Measurements from ENCODE around the gene TBX21.

Gene TBX21, protein sequence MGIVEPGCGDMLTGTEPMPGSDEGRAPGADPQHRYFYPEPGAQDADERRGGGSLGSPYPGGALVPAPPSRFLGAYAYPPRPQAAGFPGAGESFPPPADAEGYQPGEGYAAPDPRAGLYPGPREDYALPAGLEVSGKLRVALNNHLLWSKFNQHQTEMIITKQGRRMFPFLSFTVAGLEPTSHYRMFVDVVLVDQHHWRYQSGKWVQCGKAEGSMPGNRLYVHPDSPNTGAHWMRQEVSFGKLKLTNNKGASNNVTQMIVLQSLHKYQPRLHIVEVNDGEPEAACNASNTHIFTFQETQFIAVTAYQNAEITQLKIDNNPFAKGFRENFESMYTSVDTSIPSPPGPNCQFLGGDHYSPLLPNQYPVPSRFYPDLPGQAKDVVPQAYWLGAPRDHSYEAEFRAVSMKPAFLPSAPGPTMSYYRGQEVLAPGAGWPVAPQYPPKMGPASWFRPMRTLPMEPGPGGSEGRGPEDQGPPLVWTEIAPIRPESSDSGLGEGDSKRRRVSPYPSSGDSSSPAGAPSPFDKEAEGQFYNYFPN

GRCh38 chr17:47733047-47733673 lies at the start of gene TBX21:
TBX21 (plus strand) TSS chr17:47733236; CDS start chr17:47733455, 219 bp downstream.
- DNase-seq = peak; percentile 90

DNA sequence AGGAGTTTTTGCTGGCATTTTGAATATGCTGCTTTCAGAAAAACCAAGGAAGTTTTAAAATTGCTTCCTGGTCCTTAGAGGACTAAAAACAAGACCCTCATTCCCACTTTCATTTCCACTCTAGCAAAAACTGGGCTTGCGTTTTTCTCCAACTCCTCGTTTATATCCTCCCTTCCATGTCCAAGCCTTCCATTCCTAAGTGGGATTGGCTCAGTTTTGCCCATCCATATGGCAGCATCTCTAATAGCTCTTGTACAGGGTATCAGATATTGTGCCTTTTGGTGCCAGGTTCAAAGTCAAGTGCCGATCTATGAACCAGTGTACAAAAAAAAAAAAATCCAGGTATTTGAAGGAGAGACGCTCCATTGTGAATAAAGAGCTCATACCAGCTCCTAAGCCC lies 49.0 kb upstream of the TBX21 start:
- DNase-seq = no peak

DNA sequence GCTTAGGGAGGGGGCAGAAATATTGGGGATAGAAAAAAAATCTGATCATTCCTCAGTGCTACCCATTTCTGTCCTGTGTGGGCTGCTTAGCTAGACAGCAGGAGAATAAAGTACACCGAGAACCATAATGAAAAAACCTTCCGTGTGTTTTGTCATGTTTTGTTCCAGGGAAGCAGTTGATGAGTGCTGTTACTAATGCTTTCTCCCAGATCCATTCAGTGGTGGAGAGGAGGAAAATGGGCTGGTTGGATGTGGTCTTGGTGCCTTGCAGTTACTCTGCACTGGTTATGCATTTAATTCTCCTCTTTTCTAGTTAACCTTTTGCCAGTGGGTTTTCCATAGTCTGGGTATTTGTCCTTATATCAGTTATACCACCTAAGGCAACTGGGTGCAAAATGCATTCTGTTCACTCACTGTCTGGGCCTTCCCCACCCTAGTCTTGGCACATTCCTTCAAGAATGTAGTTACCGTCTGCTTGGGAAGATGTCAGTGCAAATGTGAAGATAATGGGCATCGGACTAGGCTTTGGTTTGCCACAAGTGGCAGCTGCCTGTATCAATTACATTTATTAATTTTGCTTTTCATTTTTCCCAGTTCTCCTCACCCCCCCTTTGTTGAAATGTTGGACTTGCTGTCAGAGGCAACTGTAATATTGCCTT lies 48.4 kb upstream of the TBX21 start:
- no peak for DNase-seq

GRCh38 chr17:47685556-47686275 lies 47.3 kb upstream of the TBX21 start:
- DNase-seq = no peak

DNA sequence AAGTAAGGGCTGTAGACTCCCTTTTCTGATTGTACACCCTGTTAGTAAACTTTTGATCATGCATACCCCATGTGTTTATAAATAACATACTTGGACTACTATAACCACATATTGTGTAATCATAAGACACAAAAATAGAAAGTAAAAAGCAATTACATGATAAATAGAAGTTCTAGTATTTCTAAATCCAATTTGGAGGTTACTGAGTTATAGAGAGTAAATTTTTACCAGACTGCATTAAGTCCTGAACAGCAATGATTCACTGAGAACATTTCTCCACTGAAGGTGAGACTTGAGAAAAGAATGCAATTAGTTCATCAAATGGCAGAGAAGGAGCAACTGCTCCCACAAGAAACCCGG lies 46.8 kb upstream of the TBX21 start:
- DNase-seq = no peak

- no peak for DNase-seq
These were observed 46.2 kb upstream of the TBX21 start for GRCh38 chr17:47686664-47687327.

GRCh38 chr17:47687328-47687690 lies 45.7 kb upstream of the TBX21 start:
- no peak for DNase-seq

DNA sequence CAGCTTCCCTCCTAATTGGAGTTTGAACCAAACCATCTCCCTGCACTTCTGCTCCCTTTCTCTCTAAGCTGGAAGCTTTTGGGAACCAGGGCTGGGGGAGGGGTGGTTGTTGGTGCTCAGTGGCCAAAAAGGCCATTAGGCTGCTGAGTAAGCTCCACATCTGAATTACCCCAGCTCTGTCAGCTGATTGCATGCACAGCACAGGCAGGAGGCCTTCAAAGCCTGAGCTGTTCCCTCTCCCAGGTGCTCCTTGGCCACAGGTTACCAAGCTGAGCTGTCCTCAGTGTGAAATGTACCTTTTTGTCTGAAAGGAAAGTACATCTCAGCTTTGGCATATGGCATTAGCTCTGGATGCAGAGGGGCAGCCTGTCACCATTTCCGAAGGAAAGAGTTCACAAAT lies 45.3 kb upstream of the TBX21 start:
- no peak for DNase-seq

GRCh38 chr17:47690121-47690520 lies 42.9 kb upstream of the TBX21 start:
- DNase-seq = no peak

DNA sequence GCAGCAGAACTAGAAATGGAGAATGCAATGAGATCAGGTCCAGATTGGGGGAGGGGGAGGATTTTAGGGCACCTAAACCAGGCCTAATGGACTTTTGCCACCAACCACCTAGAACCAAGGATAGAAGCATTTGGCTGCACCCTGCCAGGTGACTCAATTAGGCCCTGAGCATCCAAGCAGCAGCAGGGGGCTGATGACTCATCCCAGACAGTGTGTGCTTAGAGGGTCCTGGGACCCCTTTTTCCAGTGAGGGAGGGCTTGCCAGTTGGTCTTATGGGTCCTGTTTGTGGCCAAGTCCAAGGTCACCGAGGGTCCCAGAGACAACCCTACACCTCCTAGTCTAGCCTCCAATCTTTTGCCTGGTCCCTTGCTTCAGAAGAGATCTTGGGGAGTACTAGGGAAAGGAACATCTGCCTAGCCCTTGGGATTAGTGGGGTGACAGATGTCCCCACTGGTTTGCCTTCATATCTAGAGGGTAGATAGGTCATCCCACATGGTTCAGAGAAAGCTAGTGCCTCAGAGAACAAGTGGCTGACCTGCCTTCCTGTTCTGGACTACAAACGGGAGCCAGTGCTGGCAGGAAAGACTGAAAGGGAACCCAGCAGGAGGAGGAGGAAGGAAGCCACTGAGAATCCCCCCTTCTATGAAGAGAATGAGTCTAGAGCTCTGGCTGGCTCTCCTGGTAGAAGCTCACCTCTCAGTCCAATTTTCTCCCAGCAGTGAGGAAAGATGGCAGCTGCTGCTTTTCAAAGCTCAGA lies 40.7 kb upstream of the TBX21 start:
- no peak for DNase-seq

DNA sequence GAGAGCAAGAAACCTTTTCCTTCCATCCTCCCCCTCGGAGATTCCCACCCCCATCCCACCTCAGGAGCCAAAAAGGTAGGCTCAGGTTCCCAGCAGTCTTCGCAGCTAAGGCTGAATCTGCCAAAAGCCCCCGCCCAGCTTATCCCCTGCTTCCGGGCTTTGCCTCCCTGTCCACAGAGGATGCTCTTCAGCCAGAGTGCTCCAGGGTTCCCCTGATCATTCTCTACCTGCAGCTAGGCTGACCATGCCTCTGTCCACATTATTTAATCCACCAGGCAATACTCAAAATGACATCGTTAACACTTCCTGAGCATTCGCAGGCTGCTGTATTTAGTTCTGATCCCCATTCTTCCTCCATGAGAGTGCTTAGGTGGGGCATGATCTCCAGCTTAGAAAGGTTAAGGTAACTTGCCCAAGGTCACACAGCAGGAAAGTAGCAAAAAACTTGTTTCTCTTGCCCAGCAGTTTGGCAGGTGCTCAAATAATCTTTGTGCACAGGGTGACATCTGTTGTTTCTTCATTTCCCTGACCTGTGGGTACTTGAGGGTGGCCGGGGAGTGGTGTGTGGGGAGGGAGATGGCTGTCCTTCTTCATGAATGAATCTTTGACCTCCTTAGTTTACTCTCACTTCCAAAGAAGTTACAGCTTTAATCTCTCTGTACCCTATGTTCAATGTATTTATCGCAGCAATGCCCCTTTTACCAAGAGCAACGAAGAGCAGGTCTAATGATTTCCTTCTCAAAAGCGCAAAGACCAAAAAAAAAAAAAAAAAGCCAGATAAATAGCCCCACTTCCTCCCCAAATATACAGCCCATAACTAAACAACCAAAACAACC lies 39.9 kb upstream of the TBX21 start:
- DNase-seq = no peak

DNA sequence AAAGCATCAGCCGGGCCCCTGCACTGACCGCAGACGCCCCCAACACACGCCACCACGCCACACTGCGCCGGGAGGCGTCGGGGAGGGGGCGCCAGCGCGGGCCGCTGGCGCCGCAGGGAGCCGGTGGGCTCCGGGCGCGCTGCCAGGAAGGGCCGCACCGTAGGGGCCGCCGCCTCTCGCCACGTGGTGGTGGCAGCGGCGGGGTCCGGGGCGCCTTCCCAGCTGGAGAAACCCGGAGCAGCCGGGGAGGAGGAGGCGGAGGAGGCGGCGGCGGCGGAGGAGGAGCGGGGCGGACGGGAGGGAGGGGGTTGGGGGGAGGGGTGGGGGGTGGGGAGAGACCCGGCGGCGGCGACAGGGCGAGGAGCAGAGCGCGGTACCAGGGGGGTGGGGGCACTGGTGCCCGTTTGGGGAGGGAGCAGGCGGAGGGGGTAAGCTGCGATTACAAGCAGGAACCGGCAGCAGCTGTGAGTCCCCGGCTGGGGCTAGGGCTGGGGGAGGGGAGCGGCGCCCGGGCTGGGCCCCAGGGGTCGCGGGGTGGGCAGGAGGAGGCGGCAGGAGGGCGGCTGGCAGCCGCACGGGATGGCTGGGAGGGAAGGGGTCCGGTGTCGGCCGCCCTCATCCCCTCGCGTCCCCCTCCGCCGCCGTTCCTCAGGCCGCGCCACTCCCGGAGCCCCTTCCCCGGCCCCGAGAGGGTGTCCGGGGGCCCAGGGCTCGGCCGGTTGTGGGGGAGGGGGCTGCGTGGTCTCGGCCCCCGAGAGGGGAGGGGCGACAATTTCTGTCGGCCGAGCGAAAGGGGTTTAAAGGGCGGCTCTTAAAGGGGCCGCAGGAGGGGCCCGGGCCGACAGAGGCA lies 39.1 kb upstream of the TBX21 start, which contains the start of gene TBKBP1:
TSS of gene TBKBP1 (plus strand) at position 431 of the 850 bp plus-strand sequence. CDS start 1,952 bp downstream, outside the sequence.
- peak; percentile 65 for DNase-seq

GRCh38 chr17:47694581-47695428 lies 38.2 kb upstream of the TBX21 start:
- DNase-seq = no peak

DNA sequence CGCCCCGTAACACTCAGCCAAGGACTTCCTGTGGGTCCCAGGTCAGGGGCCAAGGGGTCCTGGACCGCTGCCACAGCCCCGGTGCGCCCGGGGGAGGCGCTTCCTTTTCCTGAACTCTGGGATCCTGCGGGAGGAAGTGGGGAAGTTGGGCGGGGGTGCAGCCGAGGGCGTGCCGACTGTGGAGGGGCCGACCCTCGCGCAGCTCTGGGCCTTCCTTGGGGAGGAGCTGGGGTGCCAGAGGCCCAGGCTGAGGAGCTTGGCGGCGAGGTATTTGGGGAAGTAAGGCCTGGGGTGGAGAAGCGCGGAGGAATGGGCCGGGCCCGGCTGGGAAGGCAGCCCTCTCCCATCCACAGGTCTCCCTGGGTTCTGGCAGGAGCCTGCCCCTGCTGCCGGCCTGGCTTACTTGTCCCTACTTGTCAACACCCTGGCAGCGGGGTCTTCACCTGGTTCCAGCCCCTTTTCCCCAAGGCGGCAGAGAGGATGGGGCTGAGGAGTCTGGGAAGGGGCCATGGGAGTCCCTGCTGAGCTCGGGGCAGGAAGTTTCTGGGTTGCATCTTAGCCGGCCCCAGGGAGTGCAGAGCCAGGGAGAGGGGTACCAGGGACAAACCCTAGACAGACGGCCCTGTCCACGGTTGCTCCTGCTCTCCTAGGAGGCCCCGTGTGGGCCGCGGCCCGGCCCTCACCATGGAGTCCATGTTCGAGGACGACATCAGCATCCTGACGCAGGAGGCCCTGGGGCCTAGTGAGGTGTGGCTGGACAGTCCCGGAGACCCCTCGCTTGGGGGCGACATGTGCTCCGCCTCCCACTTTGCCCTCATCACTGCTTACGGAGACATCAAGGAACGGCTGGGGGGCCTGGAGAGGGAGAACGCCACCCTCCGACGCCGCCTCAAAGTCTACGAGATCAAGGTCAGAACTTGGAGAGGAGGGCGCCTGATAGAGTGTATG lies 37.3 kb upstream of the TBX21 start:
- no peak for DNase-seq

DNA sequence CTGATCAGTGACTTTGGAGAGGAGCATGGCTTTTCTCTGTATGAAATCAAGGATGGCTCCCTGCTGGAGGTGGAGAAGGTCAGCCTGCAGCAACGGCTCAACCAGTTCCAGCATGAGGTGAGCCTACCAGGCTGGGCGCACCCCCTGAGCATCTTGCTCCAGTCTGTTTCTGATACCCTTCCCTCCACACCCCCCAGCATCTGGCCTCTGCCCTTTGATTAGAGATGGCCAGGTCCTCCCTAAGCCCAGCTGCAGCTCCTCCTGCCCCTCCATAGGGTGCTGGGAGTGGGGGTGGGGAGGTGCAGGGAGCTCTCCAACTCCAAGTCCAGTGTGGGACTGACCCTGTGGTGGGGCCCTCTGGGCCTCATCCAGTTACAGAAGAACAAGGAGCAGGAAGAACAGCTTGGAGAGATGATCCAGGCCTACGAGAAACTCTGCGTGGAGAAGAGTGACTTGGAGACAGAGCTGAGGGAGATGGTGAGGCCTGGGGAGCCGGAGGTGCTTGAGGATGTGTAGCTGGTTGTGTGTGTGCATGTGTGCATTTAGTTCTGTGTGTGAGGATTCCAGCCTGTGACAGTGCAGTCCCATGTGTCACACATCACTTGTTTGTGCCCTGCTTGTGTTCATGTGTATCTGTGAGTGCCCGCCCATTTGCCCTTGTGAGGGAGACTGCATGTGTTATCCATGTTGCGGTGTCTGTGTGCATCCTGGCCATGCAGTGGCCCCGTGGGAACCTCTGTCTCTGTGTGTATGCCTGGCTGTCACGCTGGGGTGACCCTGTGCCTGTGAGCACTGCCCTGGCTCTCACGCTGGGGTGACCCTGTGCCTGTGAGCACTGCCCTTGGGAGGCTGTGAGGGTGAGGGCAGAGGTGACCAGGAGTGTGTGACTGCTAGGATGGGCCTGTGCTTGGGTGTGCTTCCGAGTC lies 36.1 kb upstream of the TBX21 start:
- DNase-seq = no peak

Measured in CD4-positive, alpha-beta T cell treated with Interferon gamma for 1 hour (primary cell).